Mesendoderm (in vitro differentiated cells): ENCODE data around the gene SAFB2.

Source experiments
- DNase-seq: peaks from one replicate; pipeline ENCODE4 v3.0.0; 2013
- H2AK5ac ChIP-seq: 2 replicates; pipeline ENCODE4 v1.6.1; 2013; ENCODE audit warnings: low read length, inconsistent platforms
- H2BK120ac ChIP-seq: 2 replicates; pipeline ENCODE4 v1.6.1; 2013; ENCODE audit warnings: low read depth, mild to moderate bottlenecking, low read length, moderate library complexity, mixed read lengths
- H2BK15ac ChIP-seq: replicated peaks from 2 replicates; pipeline ENCODE4 v1.6.1; 2013; ENCODE audit warnings: low read depth, mild to moderate bottlenecking, moderate library complexity
- H2BK5ac ChIP-seq: 2 replicates; pipeline ENCODE4 v1.6.1; 2013; ENCODE audit warnings: low read length, inconsistent platforms
- H3K18ac ChIP-seq: 2 replicates; pipeline ENCODE4 v1.6.1; 2013; ENCODE audit warnings: mild to moderate bottlenecking, low read length, mixed read lengths
- H3K23ac ChIP-seq: one replicate; pipeline ENCODE4 v1.6.1; 2013; ENCODE audit warnings: low read length
- H3K27ac ChIP-seq: 2 replicates; pipeline ENCODE4 v1.5.1; 2013; ENCODE audit warnings: low read depth, mild to moderate bottlenecking, inconsistent platforms, low read length, moderate library complexity
- H3K27me3 ChIP-seq: 2 replicates; pipeline ENCODE4 v1.6.1; 2013; ENCODE audit warnings: low read length, control low read depth, mild to moderate bottlenecking, inconsistent platforms; ENCODE audit not compliant: insufficient read depth, poor library complexity
- H3K36me3 ChIP-seq: 2 replicates; pipeline ENCODE4 v1.6.1; 2013; ENCODE audit warnings: low read length, inconsistent platforms; ENCODE audit not compliant: control insufficient read depth, insufficient read depth
- H3K4ac ChIP-seq: one replicate; pipeline ENCODE4 v1.6.1; 2013; ENCODE audit warnings: low read depth, mild to moderate bottlenecking, low read length, moderate library complexity
- H3K4me1 ChIP-seq: 2 replicates; pipeline ENCODE4 v1.6.1; 2013; ENCODE audit warnings: low read depth, low read length, inconsistent platforms; ENCODE audit not compliant: control insufficient read depth
- H3K4me2 ChIP-seq: 2 replicates; pipeline ENCODE4 v1.6.1; 2013; ENCODE audit warnings: low read length
- H3K4me3 ChIP-seq: 2 replicates; pipeline ENCODE4 v1.5.1; 2013; ENCODE audit warnings: mild to moderate bottlenecking, low read length
- H3K56ac ChIP-seq: one replicate; pipeline ENCODE4 v1.6.1; 2013; ENCODE audit warnings: low read length
- H3K79me1 ChIP-seq: 2 replicates; pipeline ENCODE4 v1.6.1; 2013; ENCODE audit warnings: low read length, inconsistent platforms
- H3K79me2 ChIP-seq: 2 replicates; pipeline ENCODE4 v1.6.1; 2013; ENCODE audit warnings: mild to moderate bottlenecking, low read length; ENCODE audit not compliant: control insufficient read depth, insufficient read depth
- H3K9ac ChIP-seq: 2 replicates; pipeline ENCODE4 v1.6.1; 2013; ENCODE audit warnings: low read length, inconsistent platforms
- H4K5ac ChIP-seq: one replicate; pipeline ENCODE4 v1.6.1; 2013; ENCODE audit warnings: low read length
- H4K8ac ChIP-seq: one replicate; pipeline ENCODE4 v1.6.1; 2013; ENCODE audit warnings: low read depth, mild to moderate bottlenecking, control low read depth, low read length, moderate library complexity
- WGBS: extraction: QIAGEN DNeasy Blood & Tissue Kit; methylation state at CpG from one replicate; pipeline ENCODE4 v1.1.7; 2013; ENCODE audit warnings: low lambda C conversion rate, missing lambda C conversion rate; ENCODE audit not compliant: insufficient coverage; ENCODE audit errors: extremely low coverage; 5-methylcytosine and 5-hydroxymethylcytosine counted together

Gene SAFB2

GRCh38 chr19:5564930-5565329, 57.6 kb downstream of the SAFB2 start:
- H3K79me1 ChIP-seq = no peaks in the 10 kb centered on the region
- no peak overlapping the region for H4K5ac ChIP-seq
- H2BK5ac ChIP-seq = no peak overlapping the region
- H3K18ac ChIP-seq = no peak overlapping the region
- H3K4me1 ChIP-seq = no peaks in the 10 kb centered on the region
- H3K9ac ChIP-seq = no peak overlapping the region
- no CpG with 5 or more reads among the region's 7 CpGs for WGBS
- no peak overlapping the region for H2BK120ac ChIP-seq
- no peaks in the 10 kb centered on the region for H3K36me3 ChIP-seq
- no peak overlapping the region for H2AK5ac ChIP-seq
- H3K56ac ChIP-seq = no peak overlapping the region
- H3K4me3 ChIP-seq = no peak overlapping the region
- H3K79me2 ChIP-seq = no peaks in the 10 kb centered on the region
- no peak overlapping the region for H2BK15ac ChIP-seq
- H3K27me3 ChIP-seq = peaks cover 8% of the 10 kb centered on the region
- H3K4ac ChIP-seq = no peak overlapping the region
- H3K27ac ChIP-seq = no peak overlapping the region
- no peak overlapping the region for H3K4me2 ChIP-seq
- DNase-seq = no peak
- H4K8ac ChIP-seq = no peak overlapping the region
- no peak overlapping the region for H3K23ac ChIP-seq

- Histone ChIP-seq H3K23ac (no peak overlapping the region), H3K9ac (no peak overlapping the region), H3K18ac (no peak overlapping the region), H3K27ac (no peak overlapping the region), H3K27me3 (peaks cover 8% of the 10 kb centered on the region), H3K4me1 (no peaks in the 10 kb centered on the region), H2BK120ac (no peak overlapping the region), H3K36me3 (no peaks in the 10 kb centered on the region), H2AK5ac (no peak overlapping the region), H4K8ac (no peak overlapping the region), H3K56ac (no peak overlapping the region), H2BK5ac (no peak overlapping the region), H2BK15ac (no peak overlapping the region), H3K79me1 (no peaks in the 10 kb centered on the region), H3K4me3 (no peak overlapping the region), H3K4ac (no peak overlapping the region), H3K79me2 (no peaks in the 10 kb centered on the region), H4K5ac (no peak overlapping the region), H3K4me2 (no peak overlapping the region)
- no CpG with 5 or more reads among the region's 14 CpGs for WGBS
- DNase-seq = peak; percentile 77
Observed at GRCh38 chr19:5563935-5564612, 58.5 kb downstream of the SAFB2 start.

- no CpG with 5 or more reads among the region's 8 CpGs for WGBS
- peaks cover 6% of the 10 kb centered on the region for H3K27me3 ChIP-seq
Observed at GRCh38 chr19:5563008-5563431, 59.6 kb downstream of the SAFB2 start.

GRCh38 chr19:5562280-5562679, 60.3 kb downstream of the SAFB2 start:
- no CpG with 5 or more reads among the region's 7 CpGs for WGBS
- H2BK120ac ChIP-seq = no peak overlapping the region
- H3K27me3 ChIP-seq = peaks cover 4% of the 10 kb centered on the region
- no peaks in the 10 kb centered on the region for H3K79me2 ChIP-seq
- H3K4ac ChIP-seq = no peak overlapping the region
- H2BK5ac ChIP-seq = no peak overlapping the region
- no peak for DNase-seq
- no peaks in the 10 kb centered on the region for H3K4me1 ChIP-seq
- H4K5ac ChIP-seq = no peak overlapping the region
- H3K27ac ChIP-seq = no peak overlapping the region
- no peak overlapping the region for H3K4me2 ChIP-seq
- H3K79me1 ChIP-seq = no peaks in the 10 kb centered on the region
- H3K23ac ChIP-seq = no peak overlapping the region
- H3K56ac ChIP-seq = no peak overlapping the region
- H2AK5ac ChIP-seq = no peak overlapping the region
- no peaks in the 10 kb centered on the region for H3K36me3 ChIP-seq
- H3K18ac ChIP-seq = no peak overlapping the region
- no peak overlapping the region for H3K9ac ChIP-seq
- H3K4me3 ChIP-seq = no peak overlapping the region
- no peak overlapping the region for H2BK15ac ChIP-seq
- H4K8ac ChIP-seq = no peak overlapping the region

More at GRCh38 chr19:5563008-5563431, 59.6 kb downstream of the SAFB2 start:
- Histone ChIP-seq H3K56ac (no peak overlapping the region), H4K8ac (no peak overlapping the region), H3K4me1 (no peaks in the 10 kb centered on the region), H3K4me3 (no peak overlapping the region), H3K18ac (no peak overlapping the region), H2BK120ac (no peak overlapping the region), H3K23ac (no peak overlapping the region), H3K79me2 (no peaks in the 10 kb centered on the region), H2AK5ac (no peak overlapping the region), H3K4me2 (no peak overlapping the region), H2BK5ac (no peak overlapping the region), H3K36me3 (no peaks in the 10 kb centered on the region), H3K4ac (no peak overlapping the region), H2BK15ac (no peak overlapping the region), H3K9ac (no peak overlapping the region), H3K27ac (no peak overlapping the region), H4K5ac (no peak overlapping the region), H3K79me1 (no peaks in the 10 kb centered on the region)
- peak; percentile 54 for DNase-seq

- no peak overlapping the region for H2BK5ac ChIP-seq
- no peak overlapping the region for H3K56ac ChIP-seq
- H3K36me3 ChIP-seq = no peaks in the 10 kb centered on the region
- no peak overlapping the region for H3K9ac ChIP-seq
- no peak for DNase-seq
- no peak overlapping the region for H4K8ac ChIP-seq
- H3K27ac ChIP-seq = no peak overlapping the region
- H3K4me2 ChIP-seq = no peak overlapping the region
- H2AK5ac ChIP-seq = no peak overlapping the region
- H3K18ac ChIP-seq = no peak overlapping the region
- H3K4me3 ChIP-seq = no peak overlapping the region
- H3K79me2 ChIP-seq = no peaks in the 10 kb centered on the region
- no peak overlapping the region for H2BK120ac ChIP-seq
- H3K4ac ChIP-seq = no peak overlapping the region
- no peaks in the 10 kb centered on the region for H3K4me1 ChIP-seq
- no peaks in the 10 kb centered on the region for H3K27me3 ChIP-seq
- H3K23ac ChIP-seq = no peak overlapping the region
- H2BK15ac ChIP-seq = no peak overlapping the region
- WGBS = no CpG with 5 or more reads among the region's 6 CpGs
- H3K79me1 ChIP-seq = no peaks in the 10 kb centered on the region
- H4K5ac ChIP-seq = no peak overlapping the region
Observed at GRCh38 chr19:5561559-5561958, 61.0 kb downstream of the SAFB2 start.

- no peak overlapping the region for H2AK5ac ChIP-seq
- H2BK5ac ChIP-seq = no peak overlapping the region
- no peak overlapping the region for H4K8ac ChIP-seq
- H4K5ac ChIP-seq = no peak overlapping the region
- no peak overlapping the region for H3K18ac ChIP-seq
- DNase-seq = no peak
- H3K36me3 ChIP-seq = no peaks in the 10 kb centered on the region
- H3K23ac ChIP-seq = no peak overlapping the region
- H3K4ac ChIP-seq = no peak overlapping the region
- H3K56ac ChIP-seq = no peak overlapping the region
- no peak overlapping the region for H3K27ac ChIP-seq
- no CpG with 5 or more reads among the region's 19 CpGs for WGBS
- H3K79me2 ChIP-seq = no peaks in the 10 kb centered on the region
- H2BK15ac ChIP-seq = no peak overlapping the region
- no peak overlapping the region for H3K9ac ChIP-seq
- H3K4me1 ChIP-seq = no peaks in the 10 kb centered on the region
- no peak overlapping the region for H2BK120ac ChIP-seq
- no peaks in the 10 kb centered on the region for H3K27me3 ChIP-seq
- H3K79me1 ChIP-seq = no peaks in the 10 kb centered on the region
- H3K4me3 ChIP-seq = no peak overlapping the region
- no peak overlapping the region for H3K4me2 ChIP-seq
Observed at GRCh38 chr19:5560156-5560555, 62.4 kb downstream of the SAFB2 start.
